Measurements from ENCODE around the gene ZNF384. TPM values are rescaled to one million over a fixed set of nuclear protein-coding genes. Genes with fewer than 3 reads are reported as not detected.

Gene ZNF384
- total and polyA plus RNA-seq, 2 experiments from 2014 or later = 33.8 to 35.8 TPM

- peaks cover 44% of the 10 kb centered on the region for H3K79me2 ChIP-seq
- H2AFZ ChIP-seq = peak overlapping the region; percentile 36
- no peaks in the 10 kb centered on the region for H3K9me3 ChIP-seq (ENCODE audit: low read depth)
- WGBS (ENCODE audit: low lambda C conversion rate, missing lambda C conversion rate) = 3% methylated on average over 9 of the region's 10 CpGs
- no peaks in the 10 kb centered on the region for H3K36me3 ChIP-seq (replicated peaks; ENCODE audit: insufficient read depth, low read depth)
- DNase-seq (ENCODE audit: low spot score) = no peak
- H4K20me1 ChIP-seq (ENCODE audit: insufficient read depth, poor library complexity, severe bottlenecking) = no peaks in the 10 kb centered on the region
- peak overlapping the region; percentile 77 for H3K4me2 ChIP-seq
- TF ChIP-seq EZH2phosphoT487 (IDR thresholded peaks at IDR 0.05; ENCODE audit: low read depth, severe bottlenecking, unreplicated experiment) (no peak), EZH2 (IDR thresholded peaks at IDR 0.05; ENCODE audit: borderline replicate concordance) (no peak), CTCF (IDR thresholded peaks at IDR 0.05; ENCODE audit: poor library complexity) (no peak)
- H3K27ac ChIP-seq = peak overlapping the region; percentile 53
- peaks cover 7% of the 10 kb centered on the region for H3K4me1 ChIP-seq (ENCODE audit: insufficient read depth)
- no peaks in the 10 kb centered on the region for H3K27me3 ChIP-seq
- no peaks in the 10 kb centered on the region for H3K9me2 ChIP-seq (replicated peaks; ENCODE audit: insufficient read depth)
- H3K4me3 ChIP-seq = peak overlapping the region; percentile 65
These were observed 26.6 kb downstream of the ZNF384 start for GRCh38 chr12:6662602-6662905.

GRCh38 chr12:6653987-6654386 is 35.2 kb downstream of the ZNF384 start:
- no peaks in the 10 kb centered on the region for H4K20me1 ChIP-seq (ENCODE audit: insufficient read depth, poor library complexity, severe bottlenecking)
- WGBS (ENCODE audit: low lambda C conversion rate, missing lambda C conversion rate) = 92% methylated on average over 5 of the region's 5 CpGs
- no peaks in the 10 kb centered on the region for H3K36me3 ChIP-seq (replicated peaks; ENCODE audit: insufficient read depth, low read depth)
- H3K4me3 ChIP-seq = no peak overlapping the region
- H3K4me2 ChIP-seq = no peak overlapping the region
- H3K27me3 ChIP-seq = no peaks in the 10 kb centered on the region
- H2AFZ ChIP-seq = no peak overlapping the region
- H3K9me3 ChIP-seq (ENCODE audit: low read depth) = no peaks in the 10 kb centered on the region
- peaks cover 13% of the 10 kb centered on the region for H3K79me2 ChIP-seq
- no peaks in the 10 kb centered on the region for H3K9me2 ChIP-seq (replicated peaks; ENCODE audit: insufficient read depth)
- no peak for DNase-seq (ENCODE audit: low spot score)
- H3K27ac ChIP-seq = no peak overlapping the region
- no peaks in the 10 kb centered on the region for H3K4me1 ChIP-seq (ENCODE audit: insufficient read depth)
- TF ChIP-seq EZH2 (IDR thresholded peaks at IDR 0.05; ENCODE audit: borderline replicate concordance) = no peak
- no peak for TF ChIP-seq CTCF (IDR thresholded peaks at IDR 0.05; ENCODE audit: poor library complexity)
- TF ChIP-seq EZH2phosphoT487 (IDR thresholded peaks at IDR 0.05; ENCODE audit: low read depth, severe bottlenecking, unreplicated experiment) = no peak

- H3K4me1 ChIP-seq (ENCODE audit: insufficient read depth) = no peaks in the 10 kb centered on the region
- H2AFZ ChIP-seq = no peak overlapping the region
- no peak overlapping the region for H3K4me3 ChIP-seq
- no peak for DNase-seq (ENCODE audit: low spot score)
- peaks cover 8% of the 10 kb centered on the region for H3K79me2 ChIP-seq
- H3K27me3 ChIP-seq = no peaks in the 10 kb centered on the region
- no peaks in the 10 kb centered on the region for H3K9me2 ChIP-seq (replicated peaks; ENCODE audit: insufficient read depth)
- no peak for TF ChIP-seq CTCF (IDR thresholded peaks at IDR 0.05; ENCODE audit: poor library complexity)
- no peak for TF ChIP-seq EZH2phosphoT487 (IDR thresholded peaks at IDR 0.05; ENCODE audit: low read depth, severe bottlenecking, unreplicated experiment)
- TF ChIP-seq EZH2 (IDR thresholded peaks at IDR 0.05; ENCODE audit: borderline replicate concordance) = no peak
- H3K27ac ChIP-seq = no peak overlapping the region
- 100% methylated on average over 1 of the region's 1 CpG for WGBS (ENCODE audit: low lambda C conversion rate, missing lambda C conversion rate)
- H3K4me2 ChIP-seq = no peak overlapping the region
- H4K20me1 ChIP-seq (ENCODE audit: insufficient read depth, poor library complexity, severe bottlenecking) = no peaks in the 10 kb centered on the region
- no peaks in the 10 kb centered on the region for H3K9me3 ChIP-seq (ENCODE audit: low read depth)
- no peaks in the 10 kb centered on the region for H3K36me3 ChIP-seq (replicated peaks; ENCODE audit: insufficient read depth, low read depth)
These were observed 35.8 kb downstream of the ZNF384 start for GRCh38 chr12:6653342-6653741.

GRCh38 chr12:6652391-6652790 is 36.8 kb downstream of the ZNF384 start:
- WGBS (ENCODE audit: low lambda C conversion rate, missing lambda C conversion rate) = 92% methylated on average over 12 of the region's 12 CpGs

More at GRCh38 chr12:6652391-6652790, 36.8 kb downstream of the ZNF384 start:
- Histone ChIP-seq H3K27ac (no peak overlapping the region), H3K9me3 (ENCODE audit: low read depth) (no peaks in the 10 kb centered on the region), H3K9me2 (replicated peaks; ENCODE audit: insufficient read depth) (no peaks in the 10 kb centered on the region), H3K4me2 (no peak overlapping the region), H3K27me3 (no peaks in the 10 kb centered on the region), H3K79me2 (peaks cover 2% of the 10 kb centered on the region), H2AFZ (no peak overlapping the region), H3K4me1 (ENCODE audit: insufficient read depth) (no peaks in the 10 kb centered on the region), H4K20me1 (ENCODE audit: insufficient read depth, poor library complexity, severe bottlenecking) (no peaks in the 10 kb centered on the region), H3K4me3 (no peak overlapping the region), H3K36me3 (replicated peaks; ENCODE audit: insufficient read depth, low read depth) (no peaks in the 10 kb centered on the region)
- TF ChIP-seq EZH2 (IDR thresholded peaks at IDR 0.05; ENCODE audit: borderline replicate concordance) (no peak), EZH2phosphoT487 (IDR thresholded peaks at IDR 0.05; ENCODE audit: low read depth, severe bottlenecking, unreplicated experiment) (no peak), CTCF (IDR thresholded peaks at IDR 0.05; ENCODE audit: poor library complexity) (no peak)
- no peak for DNase-seq (ENCODE audit: low spot score)
